Upper lobe of left lung (tissue), 6 donors: ENCODE data around the gene PTPN2. TPM values are rescaled to one million over a fixed set of nuclear protein-coding genes. Genes with fewer than 3 reads are reported as not detected.

Source experiments
- ATAC-seq, 2 donors: fragments of 200-7000 bp; cut with Tn5 transposase; one replicate each; pipeline ENCODE4 v1.9.1; 2022; ENCODE audit warnings: mild to moderate bottlenecking in 2 of 2, moderate library complexity in 2 of 2; ENCODE audit not compliant: low FRiP score in 2 of 2
- DNase-seq, 2 donors: peaks; one replicate each; pipeline ENCODE4 v3.0.0-alpha.2; 2019 to 2020
- H3K27ac ChIP-seq, 4 donors: fragments of 200-600 bp; sonication (generic); one replicate each; pipeline ENCODE4 v1.5.1; 2016 to 2019
- H3K27me3 ChIP-seq, 4 donors: fragments of 200-600 bp; sonication (generic); one replicate each; pipeline ENCODE4 v1.5.1; 2017 to 2019
- H3K36me3 ChIP-seq, 4 donors: fragments of 200-600 bp; sonication (generic); one replicate each; pipeline ENCODE4 v1.5.1; 2016 to 2019
- H3K4me1 ChIP-seq, 4 donors: fragments of 200-600 bp; sonication (generic); one replicate each; pipeline ENCODE4 v1.5.1; 2018 to 2019
- H3K4me3 ChIP-seq, 4 donors: fragments of 200-600 bp; sonication (generic); one replicate each; pipeline ENCODE4 v1.5.1; 2017 to 2019; ENCODE audit warnings: mild to moderate bottlenecking in 2 of 4, moderate library complexity in 1 of 4
- H3K9me3 ChIP-seq, 4 donors: fragments of 200-600 bp; sonication (generic); one replicate each; pipeline ENCODE4 v1.5.1; 2018 to 2019
- EP300 ChIP-seq, 4 donors: sonication (generic); formaldehyde crosslinking; IDR thresholded peaks; one replicate each; pipeline ENCODE4 v1.5.1; 2017; ENCODE audit warnings: antibody characterized with exemption in 4 of 4, control low read depth in 2 of 4
- POLR2A ChIP-seq, 4 donors: fragments of 450-650 bp; IDR thresholded peaks; one replicate each; pipeline ENCODE4 v1.5.1; 2016 to 2017; ENCODE audit warnings: antibody characterized with exemption in 4 of 4, mild to moderate bottlenecking in 2 of 4
- POLR2AphosphoS5 ChIP-seq, 2 donors: sonication (generic); formaldehyde crosslinking; IDR thresholded peaks; one replicate each; pipeline ENCODE4 v1.5.1; 2017; ENCODE audit warnings: antibody characterized with exemption in 2 of 2
- WGBS, 2 donors: methylation state at CpG; one replicate each; pipeline ENCODE4 v1.1.5; 2017 to 2018; 5-methylcytosine and 5-hydroxymethylcytosine counted together
- total RNA-seq, 6 donors: library from RNA; depleted of rRNA in 4 of 6; stranded (reverse); fragments of >200 nt in 4 of 6; gene quantifications; one replicate each; pipeline versions ENCODE4 v1.1.0 to v1.2.1, GENCODE V29; 2016 to 2021
- TF ChIP-seq, protein P1 (sequence below), 6 experiments: fragments of 450-650 bp in 4 of 6; fragments of 200-600 bp in 2 of 6; sonication (generic) in 2 of 6; IDR thresholded peaks; one replicate each; pipeline ENCODE4 v1.5.1; 2016 to 2019; ENCODE audit warnings: antibody characterized with exemption in 6 of 6
- donor health status: DM: no; HTN: no; CAD: no; lungs with moderate emphysema.
- donor health status: DM: no; HTN: yes; CAD: no; lungs with severe emphysema.

The PTPN2 gene
- total RNA-seq, 6 donors from 2014 or later: 31.9 to 119 (median 54.0) TPM

DNA sequence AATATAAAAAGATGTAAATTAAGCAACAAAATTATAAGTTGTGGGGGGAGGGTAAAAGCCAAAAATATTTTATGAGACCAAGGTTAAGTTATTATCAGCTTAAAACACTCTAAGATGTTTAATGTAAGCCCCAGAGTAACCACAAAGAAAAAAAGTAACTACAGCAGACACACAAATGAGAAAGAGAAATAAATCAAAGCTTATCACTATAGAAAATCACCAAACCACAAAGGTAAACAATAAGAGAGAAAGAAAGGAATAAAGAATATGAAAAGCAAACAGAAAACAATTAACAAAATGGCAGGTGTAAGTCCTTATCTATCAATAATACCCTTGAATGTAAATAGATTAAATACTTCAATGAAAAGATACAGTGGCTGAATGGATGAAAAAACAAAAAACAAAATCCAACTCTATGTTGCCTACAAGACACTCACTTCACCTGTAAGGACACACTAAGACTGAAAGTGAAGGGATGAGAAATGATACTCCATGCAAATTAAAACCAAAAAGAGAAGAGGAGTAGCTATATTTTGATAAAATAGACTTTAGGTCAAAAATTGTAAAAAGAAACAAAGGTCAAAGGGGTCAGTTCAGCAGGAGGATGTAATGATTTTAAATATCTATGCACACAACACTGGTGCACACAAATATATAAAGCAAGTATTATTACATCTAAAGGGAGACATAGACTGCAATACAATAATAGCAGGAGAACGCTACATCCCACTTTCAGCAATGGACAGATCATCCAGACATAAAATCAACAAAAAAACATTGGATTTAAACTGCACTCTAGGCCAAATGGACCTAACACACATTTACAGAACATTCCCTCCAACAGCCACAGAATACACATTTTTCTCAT lies 80.7 kb downstream of the PTPN2 start:
- Histone ChIP-seq H3K27ac (no peak overlapping the region), H3K4me1 (no peaks in the 10 kb centered on the region), H3K4me3 (no peak overlapping the region), H3K9me3 (peaks cover 0 to 5% (median 0%) of the 10 kb centered on the region in 4 donors), H3K36me3 (peaks cover 6 to 36% (median 11%) of the 10 kb centered on the region in 4 donors), H3K27me3 (no peaks in the 10 kb centered on the region)
- 93 to 100% methylated on average over 1 of the region's 1 CpG for WGBS, 2 donors
- no peak for DNase-seq
- ATAC-seq: no peak
- TF ChIP-seq POLR2A (IDR thresholded peaks at IDR 0.05) (no peak), POLR2AphosphoS5 (IDR thresholded peaks at IDR 0.05) (no peak), EP300 (IDR thresholded peaks at IDR 0.05) (no peak)
- TF ChIP-seq, protein P1, sequence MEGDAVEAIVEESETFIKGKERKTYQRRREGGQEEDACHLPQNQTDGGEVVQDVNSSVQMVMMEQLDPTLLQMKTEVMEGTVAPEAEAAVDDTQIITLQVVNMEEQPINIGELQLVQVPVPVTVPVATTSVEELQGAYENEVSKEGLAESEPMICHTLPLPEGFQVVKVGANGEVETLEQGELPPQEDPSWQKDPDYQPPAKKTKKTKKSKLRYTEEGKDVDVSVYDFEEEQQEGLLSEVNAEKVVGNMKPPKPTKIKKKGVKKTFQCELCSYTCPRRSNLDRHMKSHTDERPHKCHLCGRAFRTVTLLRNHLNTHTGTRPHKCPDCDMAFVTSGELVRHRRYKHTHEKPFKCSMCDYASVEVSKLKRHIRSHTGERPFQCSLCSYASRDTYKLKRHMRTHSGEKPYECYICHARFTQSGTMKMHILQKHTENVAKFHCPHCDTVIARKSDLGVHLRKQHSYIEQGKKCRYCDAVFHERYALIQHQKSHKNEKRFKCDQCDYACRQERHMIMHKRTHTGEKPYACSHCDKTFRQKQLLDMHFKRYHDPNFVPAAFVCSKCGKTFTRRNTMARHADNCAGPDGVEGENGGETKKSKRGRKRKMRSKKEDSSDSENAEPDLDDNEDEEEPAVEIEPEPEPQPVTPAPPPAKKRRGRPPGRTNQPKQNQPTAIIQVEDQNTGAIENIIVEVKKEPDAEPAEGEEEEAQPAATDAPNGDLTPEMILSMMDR (IDR thresholded peaks at IDR 0.05): no peak

DNA sequence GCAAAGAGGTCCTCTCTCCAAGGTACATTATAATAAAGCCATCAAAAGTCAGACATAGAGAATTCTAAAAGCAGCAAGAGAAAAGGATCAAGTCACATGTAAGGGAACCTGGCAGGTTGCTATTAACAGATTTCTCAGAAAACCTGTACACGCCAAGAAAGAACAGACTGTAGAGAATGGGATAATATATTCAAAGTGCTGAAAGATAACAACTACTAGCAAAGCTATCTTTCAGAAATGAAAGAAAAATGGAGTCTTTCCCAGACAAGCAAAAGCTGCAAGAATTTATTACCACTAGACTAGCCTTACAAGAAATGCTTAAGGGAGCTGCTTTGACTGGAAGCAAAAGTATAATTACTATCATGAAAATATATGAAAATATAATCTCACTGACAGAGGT lies 81.5 kb downstream of the PTPN2 start:
- H3K36me3 ChIP-seq: peaks cover 6 to 43% (median 12%) of the 10 kb centered on the region in 4 donors
- no peak overlapping the region for H3K4me3 ChIP-seq
- no peak overlapping the region for H3K27ac ChIP-seq
- H3K9me3 ChIP-seq: peaks cover 0 to 5% (median 0%) of the 10 kb centered on the region in 4 donors
- DNase-seq (no peak), ATAC-seq (no peak)
- H3K4me1 ChIP-seq: no peaks in the 10 kb centered on the region
- no peaks in the 10 kb centered on the region for H3K27me3 ChIP-seq
- TF ChIP-seq, protein P1 (IDR thresholded peaks at IDR 0.05): no peak
- no peak for TF ChIP-seq EP300 (IDR thresholded peaks at IDR 0.05)
- no peak for TF ChIP-seq POLR2A (IDR thresholded peaks at IDR 0.05)
- TF ChIP-seq POLR2AphosphoS5 (IDR thresholded peaks at IDR 0.05): no peak
- 94 to 98% methylated on average over 1 of the region's 1 CpG for WGBS, 2 donors

DNA sequence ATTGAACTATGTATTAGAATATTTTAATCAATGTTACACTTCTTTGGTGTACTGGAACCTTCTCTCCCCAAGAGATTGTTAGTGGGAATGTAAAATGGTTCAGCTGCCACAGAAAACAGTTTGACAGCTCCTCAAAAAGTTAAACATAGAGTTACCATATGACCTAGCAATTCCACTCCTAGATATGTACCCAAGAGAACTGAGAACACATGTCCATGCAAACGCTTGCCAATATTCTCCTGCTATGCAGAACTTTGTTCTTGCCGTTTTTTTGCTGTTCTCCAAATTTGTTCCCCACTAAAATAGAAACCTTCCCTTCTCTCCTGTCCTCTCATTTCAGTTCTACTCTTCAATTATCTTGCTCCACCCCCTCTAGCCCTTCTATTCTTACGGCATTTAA lies 87.6 kb downstream of the PTPN2 start:
- Histone ChIP-seq H3K36me3 (peaks cover 12 to 70% (median 24%) of the 10 kb centered on the region in 4 donors), H3K27me3 (no peaks in the 10 kb centered on the region), H3K4me3 (no peak overlapping the region), H3K27ac (no peak overlapping the region), H3K9me3 (no peaks in the 10 kb centered on the region), H3K4me1 (no peaks in the 10 kb centered on the region)
- WGBS, 2 donors: 80 to 81% methylated on average over 3 of the region's 3 CpGs
- ATAC-seq (no peak), DNase-seq (no peak)
- TF ChIP-seq POLR2AphosphoS5 (IDR thresholded peaks at IDR 0.05): no peak
- TF ChIP-seq, protein P1 (IDR thresholded peaks at IDR 0.05): no peak
- no peak for TF ChIP-seq EP300 (IDR thresholded peaks at IDR 0.05)
- no peak for TF ChIP-seq POLR2A (IDR thresholded peaks at IDR 0.05)

DNA sequence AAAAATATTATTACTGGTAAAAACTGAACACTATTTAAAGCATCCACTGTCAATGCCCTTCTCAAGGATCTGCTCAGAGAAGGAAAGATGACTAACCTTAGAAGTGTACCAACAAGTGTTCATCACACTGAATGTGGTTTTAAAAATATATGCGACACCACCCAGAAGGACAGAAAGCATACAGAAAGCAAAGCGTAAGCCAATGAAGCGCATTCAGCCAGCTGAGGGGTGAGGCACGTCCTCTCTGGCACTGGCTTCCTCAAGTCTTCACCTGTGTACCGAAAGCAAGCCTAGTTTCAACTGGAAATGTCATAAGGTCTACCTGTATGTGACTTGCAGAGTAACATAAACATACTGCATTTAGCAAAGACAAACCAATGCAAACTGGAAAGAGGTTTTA lies 92.4 kb downstream of the PTPN2 start:
- Histone ChIP-seq H3K27me3 (no peaks in the 10 kb centered on the region), H3K4me1 (no peaks in the 10 kb centered on the region), H3K9me3 (no peaks in the 10 kb centered on the region), H3K4me3 (no peak overlapping the region), H3K27ac (no peak overlapping the region), H3K36me3 (peaks cover 8 to 35% (median 15%) of the 10 kb centered on the region in 4 donors)
- ATAC-seq (no peak), DNase-seq (no peak)
- 96 to 100% methylated on average over 5 of the region's 5 CpGs for WGBS, 2 donors
- TF ChIP-seq EP300 (IDR thresholded peaks at IDR 0.05) (no peak), POLR2AphosphoS5 (IDR thresholded peaks at IDR 0.05) (no peak), POLR2A (IDR thresholded peaks at IDR 0.05) (no peak)
- TF ChIP-seq, protein P1 (IDR thresholded peaks at IDR 0.05): no peak
